Measurements from ENCODE around the gene MFNG.

GRCh38 chr22:37435970-37436603 lies 50.1 kb downstream of the MFNG start:
- TF ChIP-seq ZNF274 (IDR thresholded peaks at IDR 0.05; ENCODE audit: low read length) (no peak), ZNF274 (tag by site-specific recombination; IDR thresholded peaks at IDR 0.05; ENCODE audit: borderline replicate concordance) (no peak), ZNF19 (tag by site-specific recombination; IDR thresholded peaks at IDR 0.05; ENCODE audit: low read depth) (no peak), ZNF623 (tag by site-specific recombination; IDR thresholded peaks at IDR 0.05) (no peak)
